Left renal pelvis (tissue), 4 donors: ENCODE results near the gene SPINT1. TPM values are rescaled to one million over a fixed set of nuclear protein-coding genes. Genes with fewer than 3 reads are reported as not detected.

Experiments
- polyA plus RNA-seq, 4 donors: library from polyadenylated mRNA; unstranded; fragments of 120-200 nt; gene quantifications; one replicate each; pipeline ENCODE4 v1.2.1, GENCODE V29; 2013; ENCODE audit not compliant: insufficient read length in 4 of 4

SPINT1 gene
- polyA plus RNA-seq, 4 donors, result 2.7 to 70.8 (median 65.9) TPM

Other genes with a start within 250 kb of the SPINT1 start
- 10 to 100 TPM; 17.9 to 21.6 (median 19.3) TPM for gene KNL1, start 249.8 kb upstream of the SPINT1 start, polyA plus RNA-seq
- 10 to 100 TPM; 10.7 to 14.9 (median 13.3) TPM for gene RAD51, start 148.9 kb upstream of the SPINT1 start, polyA plus RNA-seq
- 10 to 100 TPM; 30.6 to 45.6 (median 39.7) TPM for gene RMDN3, start 88.8 kb upstream of the SPINT1 start, polyA plus RNA-seq
- gene GCHFR, start 80.0 kb upstream of the SPINT1 start, polyA plus RNA-seq, result 10 to 100 TPM in 3 of 4 donors, 1 to 10 TPM in 1; 6.9 to 47.2 (median 29.5) TPM
- 1 to 10 TPM; 1.5 to 4.6 (median 2.0) TPM for gene C15orf62, start 74.1 kb upstream of the SPINT1 start, polyA plus RNA-seq
- 10 to 100 TPM; 22.4 to 31.4 (median 26.6) TPM for gene ZFYVE19, start 37.0 kb upstream of the SPINT1 start, polyA plus RNA-seq
- 10 to 100 TPM; 33.8 to 42.6 (median 37.6) TPM for gene DNAJC17, start 36.6 kb upstream of the SPINT1 start, polyA plus RNA-seq
- gene PPP1R14D, start 15.3 kb upstream of the SPINT1 start, polyA plus RNA-seq, result under 1 TPM in 3 of 4 donors, not detected in 1; 0.32 to 0.93 (median 0.52) TPM
- gene RHOV, start 30.2 kb downstream of the SPINT1 start, polyA plus RNA-seq, result 1 to 10 TPM in 3 of 4 donors, under 1 TPM in 1; 0.26 to 1.9 (median 1.4) TPM
- gene VPS18, start 50.4 kb downstream of the SPINT1 start, polyA plus RNA-seq, result 10 to 100 TPM; 10.6 to 17.5 (median 16.8) TPM
- gene DLL4, start 85.3 kb downstream of the SPINT1 start, polyA plus RNA-seq, result 1 to 10 TPM; 5.8 to 8.3 (median 6.7) TPM
- gene CHAC1, start 109.4 kb downstream of the SPINT1 start, polyA plus RNA-seq, result 1 to 10 TPM in 3 of 4 donors, under 1 TPM in 1; 0.93 to 4.3 (median 3.2) TPM